ENCODE measurements around the gene DSCAM.

GRCh38 chr21:40586575-40586974, 260.4 kb downstream of the DSCAM start:
- no peak for TF ChIP-seq EZH2 (IDR thresholded peaks at IDR 0.05; ENCODE audit: insufficient read depth, poor library complexity, severe bottlenecking)
- TF ChIP-seq EZH2phosphoT487 (IDR thresholded peaks at IDR 0.05; ENCODE audit: insufficient read depth, low read depth), result no peak
